Naive B cell (primary cell): ENCODE data around the gene PBX1. TPM values are rescaled to one million over a fixed set of nuclear protein-coding genes. Genes with fewer than 3 reads are reported as not detected.

Source experiments
- ATAC-seq, 2 donors: fragments of 150-1000 bp; cut with Tn5 transposase; 2 replicates each; pipeline ENCODE4 v1.10.0; 2021; ENCODE audit warnings: low read depth in 2 of 2, mild to moderate bottlenecking in 2 of 2, moderate library complexity in 2 of 2
- DNase-seq: peaks from one replicate; pipeline ENCODE4 v3.0.0; 2022
- H3K27ac Mint-ChIP-seq, 6 donors: one replicate each; pipeline ENCODE4 v1.8.0; 2020 to 2022; ENCODE audit warnings: mild to moderate bottlenecking in 6 of 6, mixed read lengths in 6 of 6, moderate library complexity in 5 of 6, inconsistent platforms in 2 of 6
- H3K27me3 Mint-ChIP-seq, 3 donors: one replicate each; pipeline ENCODE4 v1.8.0; 2021 to 2022; ENCODE audit warnings: mixed read lengths in 3 of 3, mild to moderate bottlenecking in 1 of 3
- H3K36me3 Mint-ChIP-seq, 2 donors: one replicate each; pipeline ENCODE4 v1.8.0; 2020 to 2022; ENCODE audit warnings: mixed read lengths in 2 of 2, inconsistent platforms in 1 of 2, mild to moderate bottlenecking in 1 of 2
- H3K4me1 Mint-ChIP-seq, 3 donors: one replicate each; pipeline ENCODE4 v1.8.0; 2020 to 2022; ENCODE audit warnings: mixed read lengths in 3 of 3, inconsistent platforms in 1 of 3, mild to moderate bottlenecking in 1 of 3, moderate library complexity in 1 of 3
- H3K4me3 Mint-ChIP-seq, 8 donors: one replicate each; pipeline ENCODE4 v1.8.0; 2020 to 2022; ENCODE audit warnings: mild to moderate bottlenecking in 8 of 8, mixed read lengths in 8 of 8, moderate library complexity in 8 of 8, inconsistent platforms in 2 of 8
- H3K9me3 Mint-ChIP-seq, 7 donors: one replicate each; pipeline ENCODE4 v1.8.0; 2020 to 2022; ENCODE audit warnings: mixed read lengths in 7 of 7, mild to moderate bottlenecking in 5 of 7, inconsistent platforms in 2 of 7, moderate library complexity in 1 of 7
- polyA plus RNA-seq, 6 donors: library from polyadenylated mRNA; unstranded; fragments of 300-500 nt; fragmentation: Illumina TruSeq; gene quantifications; one replicate each; pipeline ENCODE4 v1.2.3, GENCODE V29; 2021; ENCODE audit warnings: low read depth in 6 of 6

The PBX1 gene
- polyA plus RNA-seq, 6 donors from 2014 or later = 0.04 to 0.70 (median 0.33) TPM; not detected in 1

- ATAC-seq = no peak
Observed at GRCh38 chr1:164759979-164760469, 201.0 kb downstream of the PBX1 start.

GRCh38 chr1:164760569-164760968 is 201.6 kb downstream of the PBX1 start:
- H3K4me1 Mint-ChIP-seq = no peaks in the 10 kb centered on the region
- H3K27me3 Mint-ChIP-seq = no peaks in the 10 kb centered on the region
- H3K27ac Mint-ChIP-seq = no peak overlapping the region
- no peaks in the 10 kb centered on the region for H3K36me3 Mint-ChIP-seq
- H3K9me3 Mint-ChIP-seq = peaks cover 0 to 2% (median 0%) of the 10 kb centered on the region in 7 donors
- ATAC-seq (no peak), DNase-seq (no peak)
- H3K4me3 Mint-ChIP-seq = no peak overlapping the region

More at GRCh38 chr1:164759979-164760469, 201.0 kb downstream of the PBX1 start:
- no peak for DNase-seq
- Mint-ChIP-seq H3K27me3 (no peaks in the 10 kb centered on the region), H3K4me1 (no peaks in the 10 kb centered on the region), H3K36me3 (no peaks in the 10 kb centered on the region), H3K4me3 (no peak overlapping the region), H3K9me3 (peaks cover 0 to 2% (median 0%) of the 10 kb centered on the region in 7 donors), H3K27ac (no peak overlapping the region)

GRCh38 chr1:164761009-164761408 is 202.0 kb downstream of the PBX1 start:
- ATAC-seq = no peak
- Mint-ChIP-seq H3K4me1 (no peaks in the 10 kb centered on the region), H3K36me3 (no peaks in the 10 kb centered on the region), H3K27ac (no peak overlapping the region), H3K27me3 (no peaks in the 10 kb centered on the region), H3K4me3 (no peak overlapping the region), H3K9me3 (peaks cover 0 to 2% (median 0%) of the 10 kb centered on the region in 7 donors)
- no peak for DNase-seq

GRCh38 chr1:164763098-164763497 is 204.1 kb downstream of the PBX1 start:
- no peaks in the 10 kb centered on the region for H3K36me3 Mint-ChIP-seq
- H3K27ac Mint-ChIP-seq = no peak overlapping the region
- ATAC-seq (no peak), DNase-seq (no peak)
- H3K4me3 Mint-ChIP-seq = no peak overlapping the region
- H3K4me1 Mint-ChIP-seq = no peaks in the 10 kb centered on the region
- H3K27me3 Mint-ChIP-seq = peaks cover 0 to 4% (median 0%) of the 10 kb centered on the region in 3 donors
- H3K9me3 Mint-ChIP-seq = peaks cover 0 to 2% (median 0%) of the 10 kb centered on the region in 7 donors

- Mint-ChIP-seq H3K27ac (no peak overlapping the region), H3K4me1 (no peaks in the 10 kb centered on the region), H3K27me3 (peaks cover 0 to 9% (median 0%) of the 10 kb centered on the region in 3 donors), H3K36me3 (no peaks in the 10 kb centered on the region), H3K4me3 (no peak overlapping the region), H3K9me3 (peaks cover 0 to 3% (median 0%) of the 10 kb centered on the region in 7 donors)
- DNase-seq (no peak), ATAC-seq (no peak)
Observed at GRCh38 chr1:164764333-164764732, 205.3 kb downstream of the PBX1 start.

GRCh38 chr1:164765557-164765956 is 206.6 kb downstream of the PBX1 start:
- ATAC-seq = no peak
- H3K9me3 Mint-ChIP-seq = peaks cover 0 to 3% (median 0%) of the 10 kb centered on the region in 7 donors
- no peak overlapping the region for H3K4me3 Mint-ChIP-seq
- H3K4me1 Mint-ChIP-seq = no peaks in the 10 kb centered on the region
- DNase-seq = no peak
- peaks cover 0 to 18% (median 0%) of the 10 kb centered on the region in 3 donors for H3K27me3 Mint-ChIP-seq
- H3K27ac Mint-ChIP-seq = no peak overlapping the region
- H3K36me3 Mint-ChIP-seq = no peaks in the 10 kb centered on the region

- Mint-ChIP-seq H3K9me3 (peaks cover 0 to 3% (median 0%) of the 10 kb centered on the region in 7 donors), H3K4me3 (no peak overlapping the region), H3K27me3 (peaks cover 0 to 19% (median 0%) of the 10 kb centered on the region in 3 donors), H3K27ac (no peak overlapping the region), H3K36me3 (no peaks in the 10 kb centered on the region), H3K4me1 (no peaks in the 10 kb centered on the region)
- ATAC-seq (no peak), DNase-seq (no peak)
Observed at GRCh38 chr1:164765992-164766720, 207.2 kb downstream of the PBX1 start.

- no peak for ATAC-seq
- Mint-ChIP-seq H3K4me1 (no peaks in the 10 kb centered on the region), H3K27me3 (peaks cover 0 to 19% (median 0%) of the 10 kb centered on the region in 3 donors), H3K36me3 (no peaks in the 10 kb centered on the region), H3K9me3 (peaks cover 0 to 3% (median 0%) of the 10 kb centered on the region in 7 donors), H3K27ac (no peak overlapping the region), H3K4me3 (no peak overlapping the region)
- no peak for DNase-seq
Observed at GRCh38 chr1:164767752-164768402, 208.9 kb downstream of the PBX1 start.

GRCh38 chr1:164768619-164769018 is 209.6 kb downstream of the PBX1 start:
- H3K27ac Mint-ChIP-seq = no peak overlapping the region
- no peak for ATAC-seq

GRCh38 chr1:164769486-164770130 is 210.6 kb downstream of the PBX1 start:
- peaks cover 0 to 3% (median 0%) of the 10 kb centered on the region in 7 donors for H3K9me3 Mint-ChIP-seq
- peaks cover 0 to 19% (median 8%) of the 10 kb centered on the region in 3 donors for H3K27me3 Mint-ChIP-seq
- DNase-seq (no peak), ATAC-seq (no peak)
- H3K4me3 Mint-ChIP-seq = no peak overlapping the region
- H3K36me3 Mint-ChIP-seq = no peaks in the 10 kb centered on the region
- no peak overlapping the region for H3K27ac Mint-ChIP-seq
- no peaks in the 10 kb centered on the region for H3K4me1 Mint-ChIP-seq

More at GRCh38 chr1:164768619-164769018, 209.6 kb downstream of the PBX1 start:
- H3K36me3 Mint-ChIP-seq = no peaks in the 10 kb centered on the region
- peaks cover 0 to 3% (median 0%) of the 10 kb centered on the region in 7 donors for H3K9me3 Mint-ChIP-seq
- H3K4me3 Mint-ChIP-seq = no peak overlapping the region
- DNase-seq = no peak
- H3K27me3 Mint-ChIP-seq = peaks cover 0 to 19% (median 4%) of the 10 kb centered on the region in 3 donors
- H3K4me1 Mint-ChIP-seq = no peaks in the 10 kb centered on the region

GRCh38 chr1:164770131-164770529 is 211.1 kb downstream of the PBX1 start:
- Mint-ChIP-seq H3K27ac (no peak overlapping the region), H3K9me3 (peaks cover 0 to 3% (median 0%) of the 10 kb centered on the region in 7 donors), H3K36me3 (no peaks in the 10 kb centered on the region), H3K4me1 (no peaks in the 10 kb centered on the region), H3K27me3 (peaks cover 0 to 19% (median 8%) of the 10 kb centered on the region in 3 donors), H3K4me3 (no peak overlapping the region)
- ATAC-seq (no peak), DNase-seq (no peak)

- no peak for ATAC-seq
- peaks cover 0 to 3% (median 0%) of the 10 kb centered on the region in 7 donors for H3K9me3 Mint-ChIP-seq
Observed at GRCh38 chr1:164771041-164771618, 212.1 kb downstream of the PBX1 start.

More at GRCh38 chr1:164771041-164771618, 212.1 kb downstream of the PBX1 start:
- H3K4me3 Mint-ChIP-seq = no peak overlapping the region
- no peak overlapping the region for H3K27ac Mint-ChIP-seq
- H3K4me1 Mint-ChIP-seq = no peaks in the 10 kb centered on the region
- H3K36me3 Mint-ChIP-seq = no peaks in the 10 kb centered on the region
- H3K27me3 Mint-ChIP-seq = peaks cover 0 to 24% (median 8%) of the 10 kb centered on the region in 3 donors
- DNase-seq = no peak
